ENCODE data around the gene PSENEN. TPM values are rescaled to one million over a fixed set of nuclear protein-coding genes. Genes with fewer than 3 reads are reported as not detected.
A peak's percentile ranks its signal among the peaks of the same experiment; 100 is the strongest.

PSENEN gene
- total RNA-seq, 1 experiment from 2014 or later = 69.7 TPM

DNA sequence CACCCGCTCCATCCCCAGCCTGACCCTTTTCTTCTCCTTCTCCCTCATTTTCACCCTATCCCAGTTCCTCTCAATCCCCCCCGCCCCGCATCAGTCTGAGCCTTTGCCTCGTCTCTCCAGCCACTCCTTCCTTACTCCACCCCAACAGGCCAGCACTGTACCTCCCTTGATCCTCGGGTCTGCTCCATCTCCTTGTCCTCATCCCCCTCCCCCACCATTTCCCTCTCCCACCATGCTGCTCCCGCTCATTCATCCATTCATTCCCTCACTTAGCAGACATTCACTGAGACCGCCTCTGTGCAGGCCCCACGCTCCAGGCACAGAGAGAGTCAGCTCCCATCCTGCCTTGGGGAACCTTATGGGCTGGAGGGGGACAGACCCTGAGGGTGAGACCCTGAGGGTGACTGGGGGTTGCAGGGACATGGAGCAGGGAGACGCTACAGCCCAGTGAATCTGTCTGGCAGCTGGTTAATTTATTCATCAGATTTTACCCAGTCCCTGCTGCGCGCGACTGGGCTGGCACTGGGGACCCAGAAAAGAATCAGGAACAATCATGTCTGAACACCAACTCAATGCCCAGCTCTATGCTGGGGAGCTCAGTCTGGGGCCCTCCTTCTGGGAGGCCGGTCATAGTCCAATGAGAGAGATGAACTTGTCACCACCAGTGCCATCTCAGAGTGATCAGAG, 30.8 kb downstream of the PSENEN start:
- no peak overlapping the region for H4K8ac ChIP-seq (replicated peaks; ENCODE audit: insufficient read length, low read depth, low read length)
- H3K27ac Mint-ChIP-seq = peak overlapping the region in 1 of 3 experiments; percentile 88; a peak in 1 of 7 replicates
- TF ChIP-seq, protein P1, sequence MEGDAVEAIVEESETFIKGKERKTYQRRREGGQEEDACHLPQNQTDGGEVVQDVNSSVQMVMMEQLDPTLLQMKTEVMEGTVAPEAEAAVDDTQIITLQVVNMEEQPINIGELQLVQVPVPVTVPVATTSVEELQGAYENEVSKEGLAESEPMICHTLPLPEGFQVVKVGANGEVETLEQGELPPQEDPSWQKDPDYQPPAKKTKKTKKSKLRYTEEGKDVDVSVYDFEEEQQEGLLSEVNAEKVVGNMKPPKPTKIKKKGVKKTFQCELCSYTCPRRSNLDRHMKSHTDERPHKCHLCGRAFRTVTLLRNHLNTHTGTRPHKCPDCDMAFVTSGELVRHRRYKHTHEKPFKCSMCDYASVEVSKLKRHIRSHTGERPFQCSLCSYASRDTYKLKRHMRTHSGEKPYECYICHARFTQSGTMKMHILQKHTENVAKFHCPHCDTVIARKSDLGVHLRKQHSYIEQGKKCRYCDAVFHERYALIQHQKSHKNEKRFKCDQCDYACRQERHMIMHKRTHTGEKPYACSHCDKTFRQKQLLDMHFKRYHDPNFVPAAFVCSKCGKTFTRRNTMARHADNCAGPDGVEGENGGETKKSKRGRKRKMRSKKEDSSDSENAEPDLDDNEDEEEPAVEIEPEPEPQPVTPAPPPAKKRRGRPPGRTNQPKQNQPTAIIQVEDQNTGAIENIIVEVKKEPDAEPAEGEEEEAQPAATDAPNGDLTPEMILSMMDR (conservative IDR thresholded peaks at IDR 0.05) = no peak
- no peak overlapping the region for H3K14ac ChIP-seq (ENCODE audit: insufficient read depth, low read length)
- peaks cover 38% of the 10 kb centered on the region for H3K27me3 Mint-ChIP-seq (ENCODE audit: low read depth)
- H3K4me2 ChIP-seq (ENCODE audit: insufficient read depth, insufficient read length, low read length) = peak overlapping the region; percentile 73
- no peak overlapping the region for H3K23ac ChIP-seq (ENCODE audit: insufficient read length, low read depth, low read length)
- peaks cover 5% of the 10 kb centered on the region for H3K23me2 ChIP-seq (ENCODE audit: insufficient read length, low read depth, low read length, poor library complexity, severe bottlenecking)
- no peak overlapping the region for H3K9ac ChIP-seq (ENCODE audit: extremely low read depth, insufficient read length, low read length)
- peaks cover 0 to 4% (median 0%) of the 10 kb centered on the region in 3 experiments; a peak in 2 of 7 replicates for H3K36me3 Mint-ChIP-seq (ENCODE audit: insufficient read depth in 1 of 3, low read depth in 3 of 3)
- no peaks in the 10 kb centered on the region for H3K9me3 ChIP-seq (ENCODE audit: control insufficient read depth, low read depth, low read length)
- H2BK5ac ChIP-seq (ENCODE audit: insufficient read length, low read length) = no peak overlapping the region
- H2BK12ac ChIP-seq (ENCODE audit: insufficient read length, low read depth, low read length) = no peak overlapping the region
- no peak overlapping the region for H3T11ph ChIP-seq (ENCODE audit: low read length)
- H2AFZ ChIP-seq (ENCODE audit: low read length) = no peak overlapping the region
- no peak overlapping the region for H2AK5ac ChIP-seq (ENCODE audit: insufficient read length, low read length)
- no peaks in the 10 kb centered on the region for H3K79me2 ChIP-seq (ENCODE audit: insufficient read depth, low read length)
- H3K18ac ChIP-seq (ENCODE audit: insufficient read length, low read depth, low read length) = no peak overlapping the region
- peak overlapping the region; percentile 65 to 88 for H3K4me3 Mint-ChIP-seq
- no peak overlapping the region for H3K27ac ChIP-seq (ENCODE audit: insufficient read length, low read depth, low read length)
- H3K27me3 ChIP-seq (ENCODE audit: insufficient read depth, low read length) = no peaks in the 10 kb centered on the region
- H4K91ac ChIP-seq (ENCODE audit: insufficient read length, low read depth, low read length) = no peak overlapping the region
- no peak for DNase-seq
- no peak overlapping the region for H2BK20ac ChIP-seq (ENCODE audit: low read depth, low read length, poor library complexity, severe bottlenecking)
- WGBS (ENCODE audit: extremely low coverage, insufficient read length, low lambda C conversion rate) = no CpG with 5 or more reads among the region's 13 CpGs
- H3K56ac ChIP-seq (ENCODE audit: insufficient read length, low read depth, low read length) = no peak overlapping the region
- no peak overlapping the region for H2BK120ac ChIP-seq (ENCODE audit: low read depth, low read length, poor library complexity, severe bottlenecking)
- H3K4me1 ChIP-seq (ENCODE audit: insufficient read depth, low read length) = peaks cover 5% of the 10 kb centered on the region; the same call in 1 of the 2 replicates
- H3K9me3 Mint-ChIP-seq = no peaks in the 10 kb centered on the region; a peak in 1 of 5 replicates
- no peak overlapping the region for H3K4ac ChIP-seq (ENCODE audit: low read depth, low read length)
- H3K4me1 Mint-ChIP-seq = peaks cover 25 to 31% of the 10 kb centered on the region in 2 experiments
- H4K5ac ChIP-seq (ENCODE audit: insufficient read length, low read depth, low read length) = no peak overlapping the region
- H3K79me1 ChIP-seq (ENCODE audit: insufficient read depth, low read depth, low read length, poor library complexity, severe bottlenecking) = no peaks in the 10 kb centered on the region
- H4K20me1 ChIP-seq (ENCODE audit: control insufficient read depth, insufficient read depth, insufficient read length) = no peaks in the 10 kb centered on the region
- no peak overlapping the region for H2BK15ac ChIP-seq (ENCODE audit: low read depth, low read length)
